ENCODE measurements around the gene EHD3.

The EHD3 gene

GRCh38 chr2:31233741-31234682, at the start of gene EHD3:
Gene EHD3, plus strand, starts transcription at chr2:31234152. Its CDS starts 470 bp downstream, at chr2:31234622.
- DNase-seq (ENCODE audit: low read depth), result peak; percentile 52

- no peak for DNase-seq (ENCODE audit: low read depth)
Observed at GRCh38 chr2:31187166-31187565, 46.8 kb upstream of the EHD3 start.

- DNase-seq (ENCODE audit: low read depth), result no peak
Observed at GRCh38 chr2:31188131-31188530, 45.8 kb upstream of the EHD3 start.

GRCh38 chr2:31189141-31189540, 44.8 kb upstream of the EHD3 start:
- DNase-seq (ENCODE audit: low read depth), result no peak

- no peak for DNase-seq (ENCODE audit: low read depth)
Observed at GRCh38 chr2:31190188-31190587, 43.8 kb upstream of the EHD3 start.

- DNase-seq (ENCODE audit: low read depth), result no peak
Observed at GRCh38 chr2:31191931-31192330, 42.0 kb upstream of the EHD3 start.

- DNase-seq (ENCODE audit: low read depth), result no peak
Observed at GRCh38 chr2:31192396-31192795, 41.6 kb upstream of the EHD3 start.

- DNase-seq (ENCODE audit: low read depth), result no peak
Observed at GRCh38 chr2:31192851-31193392, 41.0 kb upstream of the EHD3 start.

- no peak for DNase-seq (ENCODE audit: low read depth)
Observed at GRCh38 chr2:31193806-31194205, 40.1 kb upstream of the EHD3 start.

GRCh38 chr2:31196622-31197021, 37.3 kb upstream of the EHD3 start:
- no peak for DNase-seq (ENCODE audit: low read depth)

- DNase-seq (ENCODE audit: low read depth), result no peak
Observed at GRCh38 chr2:31197166-31197565, 36.8 kb upstream of the EHD3 start.

GRCh38 chr2:31197669-31198068, 36.3 kb upstream of the EHD3 start:
- no peak for DNase-seq (ENCODE audit: low read depth)

GRCh38 chr2:31199206-31199605, 34.7 kb upstream of the EHD3 start:
- no peak for DNase-seq (ENCODE audit: low read depth)

- no peak for DNase-seq (ENCODE audit: low read depth)
Observed at GRCh38 chr2:31200972-31201371, 33.0 kb upstream of the EHD3 start.

GRCh38 chr2:31202041-31202440, 31.9 kb upstream of the EHD3 start:
- DNase-seq (ENCODE audit: low read depth), result no peak

GRCh38 chr2:31202833-31203232, 31.1 kb upstream of the EHD3 start:
- no peak for DNase-seq (ENCODE audit: low read depth)

- DNase-seq (ENCODE audit: low read depth), result no peak
Observed at GRCh38 chr2:31203916-31204315, 30.0 kb upstream of the EHD3 start.

GRCh38 chr2:31204783-31205182, 29.2 kb upstream of the EHD3 start:
- no peak for DNase-seq (ENCODE audit: low read depth)

- no peak for DNase-seq (ENCODE audit: low read depth)
Observed at GRCh38 chr2:31205186-31205585, 28.8 kb upstream of the EHD3 start.

GRCh38 chr2:31205613-31206012, 28.3 kb upstream of the EHD3 start:
- DNase-seq (ENCODE audit: low read depth), result no peak

- no peak for DNase-seq (ENCODE audit: low read depth)
Observed at GRCh38 chr2:31207790-31208189, 26.2 kb upstream of the EHD3 start.

GRCh38 chr2:31208240-31208639, 25.7 kb upstream of the EHD3 start:
- DNase-seq (ENCODE audit: low read depth), result no peak
